ENCODE data around the gene ELP5. TPM values are rescaled to one million over a fixed set of nuclear protein-coding genes. Genes with fewer than 3 reads are reported as not detected.
A peak's percentile ranks its signal among the peaks of the same experiment; 100 is the strongest.

The ELP5 gene
- total RNA-seq, 1 donor = 35.6 TPM

DNA sequence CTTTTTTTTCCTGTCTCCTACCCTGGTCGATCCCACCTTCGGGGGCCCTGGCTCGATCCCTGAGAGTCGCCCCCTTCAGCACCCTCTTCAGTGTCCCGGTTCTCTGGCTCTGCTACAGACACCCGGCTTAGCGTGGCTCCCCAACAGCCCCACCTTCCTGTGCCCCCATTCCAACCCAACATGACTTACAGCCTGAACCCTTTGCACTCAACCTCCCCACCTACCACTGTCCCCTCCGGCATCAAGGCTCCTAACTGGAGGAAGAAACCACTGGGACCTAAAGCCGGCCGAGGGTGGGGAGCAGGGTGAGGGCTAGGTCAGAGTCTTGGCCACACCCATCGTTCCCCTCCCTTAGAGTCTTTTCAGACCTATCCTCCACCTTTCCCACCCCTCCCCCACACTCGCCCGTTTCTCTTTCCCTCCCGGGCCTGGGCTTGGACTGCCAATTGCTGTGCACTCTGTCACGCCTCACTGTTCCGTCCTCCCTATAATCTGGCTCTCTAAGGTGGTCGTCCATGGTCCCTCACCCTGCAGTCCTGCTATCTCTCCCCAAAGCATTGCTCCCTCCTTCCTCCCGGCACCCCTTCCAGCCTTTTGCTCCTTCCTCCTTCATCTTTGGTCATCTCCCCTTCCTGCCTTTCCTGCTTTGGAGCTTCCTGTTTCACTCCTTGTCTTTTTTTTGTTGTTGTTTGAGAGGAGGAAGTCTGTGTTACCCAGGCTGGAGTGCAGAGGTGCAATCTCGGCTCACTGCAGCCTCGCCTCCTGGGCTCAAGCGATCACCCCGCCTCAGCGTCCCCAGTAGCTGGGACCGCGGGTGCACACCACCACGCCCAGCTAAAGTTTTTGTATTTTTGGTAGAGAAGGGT lies 11.2 kb downstream of the ELP5 start:
- TF ChIP-seq, protein P1, sequence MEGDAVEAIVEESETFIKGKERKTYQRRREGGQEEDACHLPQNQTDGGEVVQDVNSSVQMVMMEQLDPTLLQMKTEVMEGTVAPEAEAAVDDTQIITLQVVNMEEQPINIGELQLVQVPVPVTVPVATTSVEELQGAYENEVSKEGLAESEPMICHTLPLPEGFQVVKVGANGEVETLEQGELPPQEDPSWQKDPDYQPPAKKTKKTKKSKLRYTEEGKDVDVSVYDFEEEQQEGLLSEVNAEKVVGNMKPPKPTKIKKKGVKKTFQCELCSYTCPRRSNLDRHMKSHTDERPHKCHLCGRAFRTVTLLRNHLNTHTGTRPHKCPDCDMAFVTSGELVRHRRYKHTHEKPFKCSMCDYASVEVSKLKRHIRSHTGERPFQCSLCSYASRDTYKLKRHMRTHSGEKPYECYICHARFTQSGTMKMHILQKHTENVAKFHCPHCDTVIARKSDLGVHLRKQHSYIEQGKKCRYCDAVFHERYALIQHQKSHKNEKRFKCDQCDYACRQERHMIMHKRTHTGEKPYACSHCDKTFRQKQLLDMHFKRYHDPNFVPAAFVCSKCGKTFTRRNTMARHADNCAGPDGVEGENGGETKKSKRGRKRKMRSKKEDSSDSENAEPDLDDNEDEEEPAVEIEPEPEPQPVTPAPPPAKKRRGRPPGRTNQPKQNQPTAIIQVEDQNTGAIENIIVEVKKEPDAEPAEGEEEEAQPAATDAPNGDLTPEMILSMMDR (IDR thresholded peaks at IDR 0.05; ENCODE audit: insufficient read depth, low read length) = no peak
- peak overlapping the region; percentile 22 for H3K4me3 ChIP-seq (ENCODE audit: low read depth, low read length)
- DNase-seq (ENCODE audit: low read depth) = no peak

DNA sequence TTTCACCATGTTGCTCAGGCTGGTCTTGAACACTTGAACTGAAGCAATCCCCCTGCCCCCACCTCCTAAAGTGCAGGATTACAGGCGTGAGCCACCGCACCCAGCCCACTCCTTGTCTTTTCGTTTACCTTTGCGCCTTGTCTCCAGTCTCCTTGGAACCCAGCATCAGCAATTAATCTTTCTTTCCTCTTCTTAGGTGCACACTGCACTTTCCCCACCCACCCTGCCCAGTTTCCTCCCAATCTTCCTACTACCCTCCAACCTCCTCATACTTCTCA lies 11.7 kb downstream of the ELP5 start:
- no peak for DNase-seq (ENCODE audit: low read depth)
- no peak overlapping the region for H3K4me3 ChIP-seq (ENCODE audit: low read depth, low read length)
- TF ChIP-seq, protein P1 (IDR thresholded peaks at IDR 0.05; ENCODE audit: insufficient read depth, low read length) = no peak

DNA sequence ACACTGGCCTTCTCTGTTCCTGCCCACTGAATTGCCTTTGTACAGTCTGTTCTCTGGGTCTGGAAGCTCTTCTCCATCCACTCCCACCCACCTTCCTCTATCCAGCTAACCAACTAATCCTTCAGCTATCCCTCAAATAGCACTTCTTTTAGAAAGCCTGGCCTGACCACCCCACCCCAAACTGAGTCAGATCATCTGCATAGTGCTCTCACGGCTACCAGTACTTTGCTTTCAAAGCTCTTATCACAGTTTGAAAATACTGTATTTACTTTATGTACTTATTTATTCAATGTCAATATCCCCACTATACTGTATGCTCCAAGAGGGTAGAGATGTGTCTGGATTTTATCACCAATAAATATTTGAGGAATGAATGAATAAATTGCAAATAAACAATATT lies 14.8 kb downstream of the ELP5 start:
- TF ChIP-seq, protein P1 (IDR thresholded peaks at IDR 0.05; ENCODE audit: insufficient read depth, low read length) = no peak
- no peak for DNase-seq (ENCODE audit: low read depth)
- H3K4me3 ChIP-seq (ENCODE audit: low read depth, low read length) = no peak overlapping the region

DNA sequence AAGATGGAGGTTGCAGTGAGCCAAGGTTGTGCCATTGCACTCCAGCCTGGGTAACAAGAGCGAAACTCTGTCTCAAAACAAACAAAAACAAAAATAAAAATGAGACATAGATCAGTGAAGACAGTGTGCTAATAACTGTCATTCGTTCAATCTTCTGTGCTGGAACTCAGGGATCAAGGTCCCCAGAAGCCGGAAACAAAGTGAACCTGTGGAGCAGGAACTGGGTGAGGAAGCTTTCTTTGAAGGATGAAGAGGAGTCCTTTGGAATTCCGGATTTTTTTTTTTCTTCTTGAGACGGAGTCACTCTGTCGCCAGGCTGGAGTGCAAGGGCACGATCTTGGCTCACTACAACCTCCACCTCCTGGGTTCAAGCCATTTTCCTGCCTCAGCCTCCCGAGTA lies 27.4 kb downstream of the ELP5 start:
- no peak for DNase-seq (ENCODE audit: low read depth)
- no peak overlapping the region for H3K4me3 ChIP-seq (ENCODE audit: low read depth, low read length)
- TF ChIP-seq, protein P1 (IDR thresholded peaks at IDR 0.05; ENCODE audit: insufficient read depth, low read length) = no peak

DNA sequence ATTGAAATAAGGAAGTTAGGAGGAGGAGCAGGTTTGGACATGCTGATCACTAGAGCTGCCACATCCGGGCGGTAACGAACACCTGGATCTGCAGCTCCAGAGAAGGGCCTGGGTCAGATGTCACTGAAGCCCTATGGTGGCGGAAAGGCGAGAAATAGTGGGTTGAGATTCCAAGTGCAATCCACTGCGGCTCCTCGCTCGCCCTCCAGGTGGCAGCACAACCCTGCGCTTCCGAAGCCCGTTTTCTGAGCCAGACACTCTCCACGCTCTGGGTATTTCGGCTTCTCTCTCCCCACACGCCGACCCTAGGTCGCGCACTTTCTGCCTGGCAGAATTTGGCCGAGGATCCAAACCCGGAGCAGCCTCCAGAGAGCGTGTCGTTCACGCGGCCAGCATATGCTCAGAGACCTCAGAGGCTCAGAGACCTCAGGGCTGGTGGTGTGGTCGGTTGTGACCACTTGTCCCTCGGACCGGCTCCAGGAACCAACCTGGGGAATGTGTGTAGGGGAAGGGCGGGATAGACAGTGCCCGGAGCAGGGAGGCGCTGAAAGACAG lies 28.6 kb downstream of the ELP5 start:
- peak; percentile 82 for DNase-seq (ENCODE audit: low read depth)
- peak overlapping the region; percentile 59 for H3K4me3 ChIP-seq (ENCODE audit: low read depth, low read length)
- TF ChIP-seq, protein P1 (IDR thresholded peaks at IDR 0.05; ENCODE audit: insufficient read depth, low read length) = peak; percentile 95

DNA sequence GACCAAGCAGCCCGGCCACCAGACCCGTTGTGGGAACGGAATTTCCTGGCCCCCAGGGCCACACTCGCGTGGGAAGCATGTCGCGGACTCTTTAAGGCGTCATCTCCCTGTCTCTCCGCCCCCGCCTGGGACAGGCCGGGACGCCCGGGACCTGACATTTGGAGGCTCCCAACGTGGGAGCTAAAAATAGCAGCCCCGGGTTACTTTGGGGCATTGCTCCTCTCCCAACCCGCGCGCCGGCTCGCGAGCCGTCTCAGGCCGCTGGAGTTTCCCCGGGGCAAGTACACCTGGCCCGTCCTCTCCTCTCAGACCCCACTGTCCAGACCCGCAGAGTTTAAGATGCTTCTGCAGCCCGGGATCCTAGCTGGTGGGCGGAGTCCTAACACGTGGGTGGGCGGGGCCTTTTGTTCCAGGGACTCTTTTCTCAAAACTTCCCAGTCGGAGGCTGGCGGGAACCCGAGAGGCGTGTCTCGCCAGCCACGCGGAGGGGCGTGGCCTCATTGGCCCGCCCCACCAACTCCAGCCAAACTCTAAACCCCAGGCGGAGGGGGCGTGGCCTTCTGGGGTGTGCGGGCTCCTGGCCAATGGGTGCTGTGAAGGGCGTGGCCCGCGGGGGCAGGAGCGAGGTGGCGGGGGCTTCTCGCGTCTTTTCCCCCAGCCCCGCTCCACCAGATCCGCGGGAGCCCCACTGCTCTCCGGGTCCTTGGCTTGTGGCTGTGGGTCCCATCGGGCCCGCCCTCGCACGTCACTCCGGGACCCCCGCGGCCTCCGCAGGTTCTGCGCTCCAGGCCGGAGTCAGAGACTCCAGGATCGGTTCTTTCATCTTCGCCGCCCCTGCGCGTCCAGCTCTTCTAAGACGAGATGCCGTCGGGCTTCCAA lies 29.3 kb downstream of the ELP5 start, which contains the start of gene SLC2A4:
TSS of gene SLC2A4 (plus strand) at position 645 of the 879 bp plus-strand sequence. CDS start at position 862, 217 bp downstream.
- DNase-seq (ENCODE audit: low read depth) = peak; percentile 90
- TF ChIP-seq, protein P1 (IDR thresholded peaks at IDR 0.05; ENCODE audit: insufficient read depth, low read length) = no peak
- H3K4me3 ChIP-seq (ENCODE audit: low read depth, low read length) = peak within 1 kb of the TSS; percentile 59

Measured in fibroblast of the aortic adventitia (primary cell).